GM23338 (cell line): Measurements from ENCODE around the gene PNP.

Experiments
- CTCF ChIP-seq, 2 experiments: fragments of 200-600 bp in 1 of 2; sonication (generic) in 1 of 2; conservative IDR thresholded peaks; 2 replicates each; pipeline versions ENCODE4 v1.5.1 to v1.6.1; 2016 to 2017; ENCODE audit warnings: antibody characterized with exemption in 2 of 2, low read depth in 2 of 2, mild to moderate bottlenecking in 2 of 2, moderate library complexity in 1 of 2
- EZH2 ChIP-seq: fragments of 200-600 bp; sonication (generic); IDR thresholded peaks from one replicate; pipeline ENCODE4 v1.8.0; 2017; ENCODE audit warnings: antibody characterized with exemption, mild to moderate bottlenecking, low read depth; ENCODE audit not compliant: unreplicated experiment
- EZH2phosphoT487 ChIP-seq: fragments of 200-600 bp; sonication (generic); IDR thresholded peaks from one replicate; pipeline ENCODE4 v1.8.1; 2018; ENCODE audit warnings: antibody characterized with exemption; ENCODE audit not compliant: unreplicated experiment

GRCh38 chr14:20436363-20436755, 32.8 kb upstream of the PNP start:
- TF ChIP-seq CTCF (conservative IDR thresholded peaks at IDR 0.05; ENCODE audit: low read depth in 2 of 2) (no peak), EZH2 (no peak), EZH2phosphoT487 (no peak)
